ENCODE measurements around the gene SMPD2.

The SMPD2 gene

GRCh38 chr6:109486068-109486467 lies 45.5 kb downstream of the SMPD2 start:
- DNase-seq: no peak

DNA sequence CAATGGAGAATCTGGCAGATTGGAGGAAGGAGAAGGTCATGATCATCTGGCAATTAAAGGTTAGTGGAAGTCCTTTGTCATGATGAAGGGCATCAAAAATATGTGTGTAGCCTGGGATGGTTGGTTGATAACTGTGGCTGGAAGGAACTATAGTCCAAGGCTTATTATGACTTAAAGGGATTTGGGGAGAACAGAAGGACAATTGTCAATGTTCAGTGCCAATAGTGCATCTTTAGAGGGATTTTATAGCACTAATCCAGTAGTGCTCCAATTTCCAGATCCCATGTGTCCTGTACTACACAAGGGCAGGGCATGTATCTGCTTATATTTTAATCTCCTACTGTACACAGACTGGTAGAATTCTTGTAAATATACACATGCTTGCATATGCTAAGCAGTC lies 47.5 kb downstream of the SMPD2 start:
- no peak for DNase-seq

GRCh38 chr6:109490713-109491112 lies 50.2 kb downstream of the SMPD2 start:
- no peak for DNase-seq

DNA sequence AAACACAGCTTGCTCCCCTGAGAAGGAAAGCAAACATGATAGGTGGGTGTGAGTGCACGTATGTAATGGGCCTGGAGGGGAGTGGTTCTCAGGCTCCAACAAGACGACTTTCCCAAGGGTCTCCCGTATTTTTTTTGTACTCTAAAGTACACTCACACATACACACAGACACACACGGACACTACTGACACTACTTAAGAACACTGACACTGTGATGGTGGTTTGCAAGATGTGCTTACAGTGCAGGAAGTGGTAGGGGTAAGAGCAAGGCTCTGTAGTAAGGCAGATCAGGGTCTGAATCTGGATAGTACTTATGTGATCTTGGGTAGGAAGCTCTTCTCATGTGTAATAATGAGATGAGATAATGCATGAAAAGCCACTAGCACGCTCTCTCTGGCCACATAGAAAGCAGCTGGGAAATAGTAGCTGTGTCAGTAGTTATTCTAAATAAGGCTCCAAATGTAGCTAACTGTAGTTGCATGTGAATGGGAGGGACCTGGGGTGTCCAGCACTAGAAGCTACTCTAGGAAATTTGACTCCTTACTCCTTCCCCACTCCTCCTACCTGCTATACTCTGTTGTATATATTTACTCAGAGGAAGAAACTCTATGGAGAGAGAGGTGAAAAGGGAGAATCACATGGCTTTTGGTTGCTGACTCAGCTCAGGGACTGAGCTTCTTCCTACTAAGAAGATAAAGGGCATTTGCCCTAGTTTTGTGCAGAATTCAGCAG lies 50.8 kb downstream of the SMPD2 start:
- DNase-seq: peak in 1 of 2 donors; percentile 46

Measured in CD4-positive, alpha-beta T cell treated with Interleukin-4 for 1 hour (primary cell).